ENCODE measurements around the gene ARPC2. TPM values are rescaled to one million over a fixed set of nuclear protein-coding genes. Genes with fewer than 3 reads are reported as not detected.

ARPC2 gene
- total RNA-seq, 2 donors from 2014 or later = 112 to 177 TPM

DNA sequence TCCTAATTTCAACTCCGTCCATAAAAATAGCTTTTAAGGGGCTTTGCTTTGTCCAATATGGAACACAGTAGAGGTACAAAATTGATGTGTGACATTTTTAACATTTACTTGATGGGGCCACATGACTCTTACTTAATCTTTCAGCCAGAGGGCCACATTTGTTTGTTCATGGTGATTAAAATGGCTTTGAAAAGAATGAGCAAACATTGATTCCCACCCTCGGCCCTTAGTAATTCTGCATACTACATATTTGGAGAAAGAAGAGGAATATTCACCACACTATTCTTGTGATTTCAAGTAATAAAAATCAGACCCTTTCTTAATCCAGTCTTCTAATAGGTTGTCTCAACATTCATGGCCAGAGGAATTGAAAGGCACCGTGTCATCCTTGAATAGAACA is 17.5 kb downstream of the ARPC2 start:
- Histone ChIP-seq H3K9me3 (no peaks in the 10 kb centered on the region), H3K27me3 (no peaks in the 10 kb centered on the region), H3K4me1 (peaks cover 0 to 17% of the 10 kb centered on the region in 2 donors), H3K4me3 (no peak overlapping the region), H3K36me3 (peaks cover 97% of the 10 kb centered on the region), H3K27ac (no peak overlapping the region)
- TF ChIP-seq CTCF (IDR thresholded peaks at IDR 0.05) = no peak
- no peak for DNase-seq (ENCODE audit: low spot score)

DNA sequence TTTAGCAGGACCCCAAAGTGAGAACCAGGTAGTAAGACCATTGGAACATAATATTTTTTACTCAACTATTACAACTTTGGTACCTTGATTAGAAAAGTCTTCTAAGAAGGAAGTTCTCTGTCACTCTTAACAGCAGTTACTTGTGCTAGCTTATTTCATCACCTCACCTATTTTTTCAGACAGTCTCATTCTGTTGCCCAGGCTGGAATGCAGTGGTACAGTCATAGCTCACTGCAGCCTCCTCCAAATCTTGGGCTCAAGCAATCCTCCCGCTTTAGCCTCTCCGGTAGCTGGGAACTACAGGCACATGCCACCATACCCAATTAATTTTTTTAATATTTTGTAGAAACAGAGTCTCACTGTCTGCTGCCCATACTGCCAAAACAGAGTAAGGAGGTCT is 18.0 kb downstream of the ARPC2 start:
- TF ChIP-seq CTCF (IDR thresholded peaks at IDR 0.05) = no peak
- no peak overlapping the region for H3K27ac ChIP-seq
- H3K36me3 ChIP-seq = peaks cover 97% of the 10 kb centered on the region
- H3K4me3 ChIP-seq = no peak overlapping the region
- H3K4me1 ChIP-seq = peaks cover 0 to 12% of the 10 kb centered on the region in 2 donors
- H3K9me3 ChIP-seq = no peaks in the 10 kb centered on the region
- DNase-seq (ENCODE audit: low spot score) = no peak
- no peaks in the 10 kb centered on the region for H3K27me3 ChIP-seq

GRCh38 chr2:218236829-218237228 is 19.8 kb downstream of the ARPC2 start:
- no peak for TF ChIP-seq CTCF (IDR thresholded peaks at IDR 0.05)
- H3K4me1 ChIP-seq = no peaks in the 10 kb centered on the region
- no peak overlapping the region for H3K27ac ChIP-seq
- DNase-seq (ENCODE audit: low spot score) = no peak
- H3K27me3 ChIP-seq = no peaks in the 10 kb centered on the region
- H3K9me3 ChIP-seq = no peaks in the 10 kb centered on the region
- H3K4me3 ChIP-seq = no peak overlapping the region
- peaks cover 95% of the 10 kb centered on the region for H3K36me3 ChIP-seq

GRCh38 chr2:218238887-218239286 is 21.9 kb downstream of the ARPC2 start:
- Histone ChIP-seq H3K4me3 (no peak overlapping the region), H3K4me1 (no peaks in the 10 kb centered on the region), H3K27ac (no peak overlapping the region), H3K27me3 (no peaks in the 10 kb centered on the region), H3K36me3 (peaks cover 91% of the 10 kb centered on the region), H3K9me3 (no peaks in the 10 kb centered on the region)
- no peak for DNase-seq (ENCODE audit: low spot score)
- TF ChIP-seq CTCF (IDR thresholded peaks at IDR 0.05) = no peak

DNA sequence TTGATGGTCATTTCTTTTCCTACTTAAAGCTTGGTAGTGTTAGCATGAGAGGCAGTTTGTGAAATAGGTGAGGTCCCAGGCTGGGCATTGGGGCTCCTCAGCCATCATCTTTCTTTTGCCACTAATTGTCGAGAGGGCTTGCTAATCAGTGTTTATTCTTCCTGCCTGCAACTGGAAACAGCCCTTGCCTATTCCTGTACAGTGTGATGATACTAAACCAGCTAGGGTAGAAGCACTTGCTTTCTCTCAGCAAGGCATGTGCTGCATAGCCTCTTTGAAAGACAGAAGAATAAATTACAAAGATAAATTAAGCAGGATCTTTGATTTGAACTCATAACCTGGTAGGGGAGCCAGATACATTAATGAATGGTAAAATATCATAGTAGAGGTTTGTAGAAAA is 27.2 kb downstream of the ARPC2 start:
- peaks cover 81% of the 10 kb centered on the region for H3K36me3 ChIP-seq
- peaks cover 0 to 13% of the 10 kb centered on the region in 2 donors for H3K4me1 ChIP-seq
- no peak overlapping the region for H3K4me3 ChIP-seq
- no peaks in the 10 kb centered on the region for H3K27me3 ChIP-seq
- no peak for TF ChIP-seq CTCF (IDR thresholded peaks at IDR 0.05)
- DNase-seq (ENCODE audit: low spot score) = no peak
- peak overlapping the region in 1 of 2 donors; percentile 15 for H3K27ac ChIP-seq
- no peaks in the 10 kb centered on the region for H3K9me3 ChIP-seq

DNA sequence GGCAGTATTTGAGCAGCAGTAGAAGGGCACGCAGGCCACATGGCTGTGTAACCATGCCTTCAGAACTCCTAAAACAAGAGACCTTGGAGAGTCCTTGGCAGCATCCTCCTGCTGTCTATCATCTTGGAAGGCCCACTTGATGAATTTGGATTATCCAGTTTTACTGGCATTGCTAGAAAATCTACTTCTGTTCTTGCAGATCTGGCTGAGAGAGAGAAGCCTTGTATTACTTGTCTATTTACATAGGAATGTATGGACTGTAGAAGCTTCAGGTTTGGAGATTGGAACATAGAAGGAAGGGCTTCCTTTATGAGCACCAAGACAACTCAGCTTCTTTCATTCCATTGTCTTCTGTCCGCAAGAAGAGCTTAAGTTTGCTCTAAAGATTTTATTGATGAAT is 27.7 kb downstream of the ARPC2 start:
- H3K4me3 ChIP-seq = no peak overlapping the region
- TF ChIP-seq CTCF (IDR thresholded peaks at IDR 0.05) = no peak
- H3K36me3 ChIP-seq = peaks cover 81% of the 10 kb centered on the region
- no peaks in the 10 kb centered on the region for H3K27me3 ChIP-seq
- peaks cover 0 to 13% of the 10 kb centered on the region in 2 donors for H3K4me1 ChIP-seq
- peak overlapping the region in 1 of 2 donors; percentile 15 for H3K27ac ChIP-seq
- no peak for DNase-seq (ENCODE audit: low spot score)
- H3K9me3 ChIP-seq = no peaks in the 10 kb centered on the region

Data from right atrium auricular region (tissue), 2 donors.